Stimulated activated CD8-positive, alpha-beta memory T cell treated with anti-CD3 and anti-CD28 coated beads, Interleukin-15, amount 100 ng/mL, for 24 hours (primary cell): ENCODE measurements around the gene LGI4.
A peak's percentile ranks its signal among the peaks of the same experiment; 100 is the strongest.
"Not testable (repeated sequence)": the region's sequence is repeated elsewhere in the genome, so short reads cannot be mapped to it uniquely, and the experiment has no call there.

Experiments used
- DNase-seq: peaks from one replicate; pipeline ENCODE4 v3.0.0-alpha.2; 2020; ENCODE audit warnings: low read depth

LGI4 gene

DNA sequence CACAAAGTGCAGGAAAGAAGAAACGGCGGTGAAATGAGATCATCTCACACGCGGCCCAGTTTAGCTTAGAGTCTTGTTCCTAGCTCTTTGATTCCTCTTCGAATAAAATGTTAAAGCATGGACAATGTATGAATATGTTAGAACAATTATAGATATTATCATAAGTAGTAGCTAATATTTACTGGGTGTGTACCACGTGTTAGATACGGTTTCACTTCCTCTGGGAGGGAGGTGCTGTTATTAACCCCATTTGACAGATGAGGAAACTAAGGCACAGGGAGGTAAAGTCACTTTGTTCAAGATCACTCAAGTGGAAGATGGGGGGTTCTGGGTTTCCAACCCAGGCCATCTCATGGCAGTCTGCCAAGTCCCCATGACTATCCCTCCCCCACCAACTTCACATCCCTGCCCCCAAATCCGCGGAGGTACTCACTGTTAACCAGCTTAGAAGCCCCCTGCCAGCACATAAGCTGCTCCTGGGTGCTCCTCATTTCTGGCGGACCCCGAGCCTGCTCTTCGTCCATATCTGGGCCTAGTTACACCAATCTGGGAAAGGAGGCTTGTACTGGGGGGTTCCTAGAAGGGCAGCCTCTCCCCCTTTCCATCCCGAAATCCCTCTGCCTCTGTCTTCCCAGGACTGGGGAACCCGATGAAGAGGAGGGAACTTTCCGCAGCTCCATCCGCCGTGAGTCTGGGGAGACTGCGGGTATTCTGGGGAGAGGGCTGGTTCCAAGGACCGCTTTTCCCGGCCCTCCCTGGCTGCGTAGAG, 7.2 kb upstream of the LGI4 start:
- DNase-seq, result no peak

GRCh38 chr19:35140962-35141836, 6.3 kb upstream of the LGI4 start:
- DNase-seq, result peak; percentile 96

DNA sequence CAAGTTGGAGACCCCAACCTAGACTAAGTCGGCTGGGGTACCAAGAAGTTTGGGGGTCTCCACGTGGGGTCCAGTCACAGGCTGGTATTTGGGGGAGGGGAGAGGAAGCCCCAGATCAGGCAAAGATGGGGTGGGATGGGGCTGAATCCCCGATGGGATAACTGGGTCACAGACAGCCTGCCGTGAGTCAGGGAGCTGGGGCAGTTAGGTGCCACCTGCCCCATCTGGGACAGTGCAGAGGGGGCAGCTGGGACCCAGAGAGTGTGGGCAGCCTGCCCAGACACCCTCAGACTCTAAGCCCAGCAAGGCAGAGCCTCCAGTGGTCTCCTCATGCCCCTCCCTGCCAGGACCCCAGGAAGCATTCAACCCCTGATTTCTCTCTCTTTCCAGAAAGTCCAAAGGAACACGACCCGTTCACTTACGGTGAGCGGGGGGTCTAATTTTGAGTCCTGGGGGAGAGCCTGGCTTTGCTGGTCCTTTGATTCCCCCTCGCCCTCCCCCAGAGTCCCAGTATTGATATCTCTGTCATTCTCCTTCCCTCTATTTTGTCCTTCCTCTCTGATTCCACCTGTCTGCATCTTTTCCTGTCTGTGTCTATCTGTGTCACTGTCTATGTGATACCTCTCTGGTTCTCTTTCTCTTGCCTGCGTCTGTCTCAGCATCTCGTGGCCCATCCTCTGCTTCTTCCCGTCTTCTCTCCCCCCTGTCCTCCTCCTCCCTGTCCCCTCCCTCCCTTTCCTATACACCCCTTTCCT, 5.5 kb upstream of the LGI4 start:
- no peak for DNase-seq

DNA sequence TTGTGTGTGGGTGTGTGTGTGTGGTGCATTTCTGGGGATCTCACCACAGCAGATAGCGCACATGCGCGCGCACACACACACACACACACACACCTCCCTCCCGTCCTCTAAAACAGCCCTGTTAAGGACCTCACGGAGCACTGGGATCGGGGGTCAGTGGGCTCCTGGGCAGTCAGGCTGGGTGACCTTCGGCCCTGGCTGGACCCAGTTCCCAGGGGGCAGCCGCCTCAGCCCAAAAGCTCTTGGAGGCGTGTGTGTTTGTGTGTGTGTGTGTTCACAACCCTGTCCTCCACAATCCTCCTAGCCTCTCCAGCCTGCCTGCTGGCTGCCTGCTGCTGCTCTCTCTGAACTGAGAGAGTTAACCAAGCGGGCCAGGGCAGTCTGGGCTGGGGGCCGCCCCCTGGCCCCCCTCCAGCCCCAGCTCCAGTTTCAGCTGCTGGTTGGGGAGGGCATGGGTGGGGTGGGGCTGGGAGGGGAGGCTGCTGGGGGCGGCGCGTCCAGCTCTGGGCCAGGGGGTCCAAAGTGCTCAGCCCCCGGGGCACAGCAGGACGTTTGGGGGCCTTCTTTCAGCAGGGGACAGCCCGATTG, 3.5 kb upstream of the LGI4 start, which contains the start of gene FXYD1:
FXYD1 (plus strand) TSS at position 520 of the 588 bp plus-strand sequence. CDS start 1,256 bp downstream, outside the sequence.
- no peak for DNase-seq

GRCh38 chr19:35136977-35137702, 2.3 kb upstream of the LGI4 start:
- DNase-seq, result no peak

DNA sequence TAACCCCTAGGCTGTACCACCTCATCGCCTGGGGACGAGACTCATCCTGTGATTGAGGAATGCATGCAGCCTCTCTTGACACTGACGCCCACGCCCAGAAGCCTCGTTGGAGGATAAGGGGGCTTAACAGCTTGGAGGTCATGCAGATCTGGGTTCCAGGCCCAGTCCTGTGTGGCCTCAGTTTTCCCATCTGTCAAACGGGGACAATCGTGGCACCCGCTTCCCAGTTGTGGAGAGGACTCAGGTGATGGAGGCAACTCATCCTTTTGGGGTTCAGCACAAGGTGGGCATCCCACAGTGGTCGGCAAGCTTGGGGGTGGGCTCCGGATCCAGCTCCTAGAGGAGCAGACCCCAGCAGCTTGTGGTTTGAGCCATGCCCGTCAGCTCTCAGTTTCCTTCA, 1.4 kb upstream of the LGI4 start:
- DNase-seq, result no peak

DNA sequence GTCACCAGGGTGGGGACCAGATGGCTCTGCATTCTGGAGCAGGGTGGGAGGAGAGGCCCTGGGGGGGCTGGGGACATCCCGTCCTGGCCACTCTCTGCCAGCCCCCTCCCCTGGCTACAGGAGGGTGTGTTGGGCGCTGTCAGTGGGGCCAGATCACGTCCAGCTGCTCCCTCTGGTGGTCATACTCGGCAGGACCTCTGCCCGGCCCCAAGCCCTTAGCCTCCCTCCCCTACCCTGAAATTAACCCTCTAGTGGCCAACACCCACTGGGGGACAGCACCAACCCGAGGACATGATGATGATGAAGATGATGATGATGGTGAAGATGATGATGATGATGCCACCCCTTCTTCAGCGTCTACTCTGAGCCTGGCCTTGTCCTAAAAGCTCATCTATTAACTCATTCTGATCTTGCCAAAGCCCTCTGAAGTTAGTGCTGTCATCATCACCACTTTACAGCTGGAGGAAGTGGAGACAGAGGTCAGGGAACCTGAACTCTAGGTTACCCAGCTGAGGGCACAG, 590 bp upstream of the LGI4 start:
- peak; percentile 58 for DNase-seq

DNA sequence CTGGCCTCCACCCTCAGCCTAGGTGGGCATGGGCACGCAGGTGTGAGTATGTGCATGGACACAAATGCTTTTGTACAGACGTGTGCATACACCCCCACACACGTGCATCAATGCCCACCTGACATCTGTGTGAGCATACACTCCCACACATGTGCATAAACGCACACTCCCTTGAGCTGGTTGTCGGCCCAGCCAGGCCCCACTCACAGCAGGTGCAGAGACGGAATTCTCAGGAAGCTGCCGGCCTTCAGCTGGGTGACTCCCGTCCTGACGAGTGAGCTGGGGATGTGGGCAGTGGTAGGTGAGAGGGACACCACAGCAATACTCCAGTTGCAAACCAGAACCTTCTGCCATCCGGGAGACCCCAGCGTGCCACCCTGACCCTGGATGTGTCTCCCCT, 1.0 kb downstream of the LGI4 start:
- no peak for DNase-seq

GRCh38 chr19:35132254-35132653, 2.6 kb downstream of the LGI4 start:
- DNase-seq, result no peak

GRCh38 chr19:35130761-35131720, 3.8 kb downstream of the LGI4 start:
- no peak for DNase-seq

DNA sequence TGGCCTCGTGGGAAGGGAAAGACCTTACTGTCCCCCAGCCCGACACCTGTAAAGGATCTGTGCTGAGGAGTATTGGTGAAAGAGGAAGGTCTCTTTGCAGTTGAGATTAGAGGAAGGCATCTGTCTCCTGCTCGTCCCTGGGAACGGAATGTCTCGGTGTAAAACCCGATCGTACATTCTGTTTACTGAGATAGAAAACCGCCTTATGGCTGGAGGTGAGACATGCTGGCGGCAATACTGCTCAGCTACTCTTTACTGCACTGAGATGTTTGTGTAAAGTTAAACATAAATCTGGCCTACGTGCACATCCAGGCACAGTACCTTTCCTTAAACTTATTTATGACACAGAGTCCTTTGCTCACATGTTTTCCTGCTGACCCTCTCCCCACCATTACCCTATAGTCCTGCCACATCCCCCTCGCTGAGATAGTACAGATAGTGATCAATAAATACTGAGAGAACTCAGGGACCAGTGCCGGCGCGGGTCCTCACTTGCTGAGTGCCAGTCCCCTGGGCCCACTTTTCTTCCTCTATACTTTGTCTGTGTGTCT, 5.1 kb downstream of the LGI4 start:
- DNase-seq, result not testable (repeated sequence)

DNA sequence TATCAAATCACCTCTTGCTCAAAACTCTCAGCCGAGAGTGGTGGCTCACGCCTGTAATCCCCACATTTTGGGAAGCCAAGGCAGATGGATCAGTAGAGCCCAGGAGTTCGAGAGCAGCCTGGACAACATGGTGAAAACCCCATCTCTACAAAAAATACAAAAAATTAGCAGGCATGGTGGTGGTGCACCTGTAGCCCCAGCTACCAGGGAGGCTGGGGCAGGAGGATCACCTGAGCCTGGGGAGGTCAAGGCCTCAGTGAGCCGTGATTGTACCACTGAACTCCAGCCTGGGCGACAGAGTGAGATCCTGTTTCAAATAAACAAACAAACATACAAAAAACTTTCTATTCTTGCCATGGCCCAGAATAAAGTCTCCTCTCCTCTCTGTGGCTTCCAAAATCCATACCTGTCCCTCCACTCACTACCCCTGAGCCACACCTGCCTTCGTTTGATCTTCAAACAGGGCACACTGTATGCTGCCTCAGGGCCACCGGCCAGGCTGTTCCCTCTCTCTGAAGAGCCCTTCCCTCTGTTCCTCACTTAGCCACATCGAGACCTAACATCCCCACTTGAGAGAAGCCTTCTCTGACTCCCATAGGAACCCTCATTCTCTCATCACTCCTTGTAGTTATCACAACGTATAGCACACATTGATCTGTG, 6.3 kb downstream of the LGI4 start:
- no peak for DNase-seq

DNA sequence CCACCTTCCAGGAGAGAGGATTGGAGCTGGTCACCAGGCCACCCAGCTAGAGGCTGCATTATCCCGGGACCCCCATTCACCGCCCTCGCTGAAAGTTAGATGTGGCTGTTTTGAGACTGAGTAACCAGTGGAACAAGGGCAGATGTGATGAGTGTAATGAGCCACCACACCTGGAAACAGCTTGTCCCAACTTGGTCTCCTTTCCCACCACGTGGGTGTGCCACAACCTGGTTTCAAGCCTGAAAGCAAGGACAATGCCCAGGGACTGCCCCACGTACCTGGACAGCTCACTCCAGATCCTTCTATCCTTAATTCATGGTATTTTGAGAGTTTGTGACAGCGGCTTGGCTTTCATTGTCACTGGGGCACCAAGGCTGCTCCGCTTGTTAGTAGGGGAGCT, 7.0 kb downstream of the LGI4 start:
- no peak for DNase-seq

GRCh38 chr19:35126624-35126959, 8.3 kb downstream of the LGI4 start:
- no peak for DNase-seq

- no peak for DNase-seq
Observed at GRCh38 chr19:35125749-35126623, 8.9 kb downstream of the LGI4 start.

DNA sequence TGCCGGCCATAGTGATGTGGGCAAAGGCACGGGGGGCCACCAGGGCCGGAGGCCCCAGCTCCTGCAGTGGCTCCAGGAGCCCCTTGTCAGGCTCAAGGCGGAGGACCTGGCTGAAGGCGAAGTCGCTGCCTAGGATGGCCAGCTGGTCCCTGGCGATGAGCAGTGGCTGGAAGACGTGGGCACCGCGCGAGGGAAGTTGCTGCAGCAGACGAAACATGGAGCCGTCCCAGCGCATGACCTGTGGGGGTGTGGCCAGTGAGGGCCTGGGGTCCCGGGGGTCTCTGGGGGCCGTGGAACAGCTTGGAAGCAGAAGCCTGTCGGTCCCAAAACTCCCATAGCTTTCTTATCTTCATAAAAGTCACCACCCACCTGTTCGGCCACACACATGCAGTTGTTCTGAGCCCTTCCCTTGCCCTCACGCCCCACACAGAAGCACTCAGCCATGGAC, 9.6 kb downstream of the LGI4 start:
- no peak for DNase-seq

GRCh38 chr19:35124098-35125060, 10.5 kb downstream of the LGI4 start:
- peak; percentile 56 for DNase-seq
